GM23338 (cell line): Measurements from ENCODE around the gene SLC6A11. TPM values are rescaled to one million over a fixed set of nuclear protein-coding genes. Genes with fewer than 3 reads are reported as not detected.

Experiments
- ATAC-seq: fragments of 200-7000 bp; cut with Tn5 transposase; 3 replicates; pipeline ENCODE4 v1.9.1; 2020
- DNase-seq: peaks from one replicate; pipeline ENCODE4 v3.0.0-alpha.2; 2015; ENCODE audit warnings: low spot score
- H2AFZ ChIP-seq: fragments of 200-600 bp; sonication (generic); 2 replicates; pipeline ENCODE4 v1.8.0; 2016; ENCODE audit warnings: antibody characterized with exemption, mild to moderate bottlenecking, moderate library complexity
- H3F3A ChIP-seq: fragments of 200-600 bp; sonication (generic); replicated peaks from 2 replicates; pipeline ENCODE4 v1.8.0; 2017; ENCODE audit warnings: antibody characterized with exemption, mixed run types, low read depth
- H3K27ac ChIP-seq: fragments of 200-600 bp; sonication (generic); 2 replicates; pipeline ENCODE4 v1.6.1; 2016; ENCODE audit warnings: low read depth
- H3K27me3 ChIP-seq: fragments of 200-600 bp; sonication (generic); 2 replicates; pipeline ENCODE4 v1.8.0; 2016; ENCODE audit warnings: mild to moderate bottlenecking, mixed run types, moderate library complexity; ENCODE audit not compliant: insufficient read depth
- H3K36me3 ChIP-seq: fragments of 200-600 bp; sonication (generic); 2 replicates; pipeline ENCODE4 v1.8.0; 2016; ENCODE audit warnings: mild to moderate bottlenecking; ENCODE audit not compliant: insufficient read depth
- H3K4me1 ChIP-seq: fragments of 200-600 bp; sonication (generic); 2 replicates; pipeline ENCODE4 v1.8.0; 2016; ENCODE audit warnings: mild to moderate bottlenecking, moderate library complexity; ENCODE audit not compliant: insufficient read depth
- H3K4me2 ChIP-seq: fragments of 200-600 bp; sonication (generic); 2 replicates; pipeline ENCODE4 v1.7.1; 2017; ENCODE audit warnings: mixed run types
- H3K4me3 ChIP-seq: fragments of 200-600 bp; sonication (generic); 2 replicates; pipeline ENCODE4 v1.6.1; 2016; ENCODE audit warnings: mixed run types
- H3K79me2 ChIP-seq: fragments of 200-600 bp; sonication (generic); replicated peaks from 2 replicates; pipeline ENCODE4 v1.8.0; 2017; ENCODE audit warnings: mild to moderate bottlenecking; ENCODE audit not compliant: insufficient read depth
- H3K9me2 ChIP-seq: fragments of 200-600 bp; sonication (generic); 2 replicates; pipeline ENCODE4 v1.8.0; 2017; ENCODE audit not compliant: insufficient read depth
- H4K20me1 ChIP-seq: fragments of 200-600 bp; sonication (generic); replicated peaks from 2 replicates; pipeline ENCODE4 v1.8.0; 2017; ENCODE audit warnings: mild to moderate bottlenecking; ENCODE audit not compliant: insufficient read depth
- H3K27ac Mint-ChIP-seq: 2 replicates; pipeline ENCODE4 v1.8.0; 2020; ENCODE audit warnings: inconsistent platforms, mild to moderate bottlenecking, moderate library complexity, mixed read lengths
- H3K27me3 Mint-ChIP-seq: 3 replicates; pipeline ENCODE4 v1.8.0; 2022; ENCODE audit warnings: low read depth, mild to moderate bottlenecking, moderate library complexity, mixed read lengths, inconsistent platforms; ENCODE audit not compliant: insufficient read depth, poor library complexity
- H3K36me3 Mint-ChIP-seq: 3 replicates; pipeline ENCODE4 v1.8.0; 2021; ENCODE audit warnings: low read depth, mild to moderate bottlenecking, inconsistent platforms, moderate library complexity, mixed read lengths
- H3K4me1 Mint-ChIP-seq: 3 replicates; pipeline ENCODE4 v1.8.0; 2020; ENCODE audit warnings: mild to moderate bottlenecking, inconsistent platforms, mixed read lengths
- H3K4me3 Mint-ChIP-seq: 3 replicates; pipeline ENCODE4 v1.8.0; 2021; ENCODE audit warnings: moderate library complexity, mild to moderate bottlenecking, inconsistent platforms, mixed read lengths
- H3K9me3 Mint-ChIP-seq: 3 replicates; pipeline ENCODE4 v1.8.0; 2020; ENCODE audit warnings: moderate library complexity, mild to moderate bottlenecking, inconsistent platforms, mixed read lengths
- CREB1 ChIP-seq: fragments of 250-450 bp; sonication (Bioruptor Pico); IDR thresholded peaks from 2 replicates; pipeline ENCODE4 v1.5.0; 2020; ENCODE audit warnings: low read depth, mild to moderate bottlenecking, moderate library complexity
- EZH2 ChIP-seq: fragments of 200-600 bp; sonication (generic); IDR thresholded peaks from one replicate; pipeline ENCODE4 v1.8.0; 2017; ENCODE audit warnings: antibody characterized with exemption, mild to moderate bottlenecking, low read depth; ENCODE audit not compliant: unreplicated experiment
- EZH2phosphoT487 ChIP-seq: fragments of 200-600 bp; sonication (generic); IDR thresholded peaks from one replicate; pipeline ENCODE4 v1.8.1; 2018; ENCODE audit warnings: antibody characterized with exemption; ENCODE audit not compliant: unreplicated experiment
- JUNB ChIP-seq: IDR thresholded peaks from one replicate; pipeline ENCODE4 v1.6.1; 2016; ENCODE audit warnings: antibody characterized with exemption; ENCODE audit not compliant: unreplicated experiment
- polyA plus RNA-seq: library from polyadenylated mRNA; unstranded; fragments of >200 nt; fragmentation: Nextera tagmentation; extraction: Ambion mirVana; gene quantifications from 2 replicates; pipeline ENCODE4 v1.2.1, GENCODE V29; 2016
- total RNA-seq: library from RNA; depleted of rRNA; stranded (reverse); fragments of >200 nt; shearing (Covaris generic); gene quantifications from 2 replicates; pipeline ENCODE4 v1.2.3, GENCODE V29; 2014
- TF ChIP-seq, protein P1 (sequence below): fragments of 250-450 bp; sonication (Bioruptor Pico); IDR thresholded peaks from 2 replicates; pipeline ENCODE4 v1.5.0; 2020; ENCODE audit warnings: mild to moderate bottlenecking, moderate library complexity
- TF ChIP-seq, protein P2 (sequence below), 2 experiments: fragments of 200-600 bp in 1 of 2; sonication (generic) in 1 of 2; conservative IDR thresholded peaks; 2 replicates each; pipeline versions ENCODE4 v1.5.1 to v1.6.1; 2016 to 2017; ENCODE audit warnings: antibody characterized with exemption in 2 of 2, low read depth in 2 of 2, mild to moderate bottlenecking in 2 of 2, moderate library complexity in 1 of 2

SLC6A11 gene
- total and polyA plus RNA-seq, 2 experiments from 2014 or later, result 0.47 to 1.1 TPM

- no peaks in the 10 kb centered on the region for H3K4me1 ChIP-seq
- ATAC-seq, result no peak
- no peaks in the 10 kb centered on the region for H3K27me3 ChIP-seq
- H3K27ac Mint-ChIP-seq, result no peak overlapping the region
- no peak for DNase-seq
- peaks cover 2% of the 10 kb centered on the region for H3K27me3 Mint-ChIP-seq
- H3K9me3 Mint-ChIP-seq, result no peaks in the 10 kb centered on the region; the same call in 2 of the 3 replicates
- no peaks in the 10 kb centered on the region for H3K9me2 ChIP-seq
- no peaks in the 10 kb centered on the region for H3F3A ChIP-seq
- H3K4me2 ChIP-seq, result no peak overlapping the region
- H3K4me3 Mint-ChIP-seq, result no peak overlapping the region
- H3K79me2 ChIP-seq, result no peaks in the 10 kb centered on the region
- no peak overlapping the region for H3K27ac ChIP-seq
- H2AFZ ChIP-seq, result no peak overlapping the region
- no peak for TF ChIP-seq JUNB
- TF ChIP-seq CREB1 (CRISPR knock-in tag), result no peak
- TF ChIP-seq, protein P1, sequence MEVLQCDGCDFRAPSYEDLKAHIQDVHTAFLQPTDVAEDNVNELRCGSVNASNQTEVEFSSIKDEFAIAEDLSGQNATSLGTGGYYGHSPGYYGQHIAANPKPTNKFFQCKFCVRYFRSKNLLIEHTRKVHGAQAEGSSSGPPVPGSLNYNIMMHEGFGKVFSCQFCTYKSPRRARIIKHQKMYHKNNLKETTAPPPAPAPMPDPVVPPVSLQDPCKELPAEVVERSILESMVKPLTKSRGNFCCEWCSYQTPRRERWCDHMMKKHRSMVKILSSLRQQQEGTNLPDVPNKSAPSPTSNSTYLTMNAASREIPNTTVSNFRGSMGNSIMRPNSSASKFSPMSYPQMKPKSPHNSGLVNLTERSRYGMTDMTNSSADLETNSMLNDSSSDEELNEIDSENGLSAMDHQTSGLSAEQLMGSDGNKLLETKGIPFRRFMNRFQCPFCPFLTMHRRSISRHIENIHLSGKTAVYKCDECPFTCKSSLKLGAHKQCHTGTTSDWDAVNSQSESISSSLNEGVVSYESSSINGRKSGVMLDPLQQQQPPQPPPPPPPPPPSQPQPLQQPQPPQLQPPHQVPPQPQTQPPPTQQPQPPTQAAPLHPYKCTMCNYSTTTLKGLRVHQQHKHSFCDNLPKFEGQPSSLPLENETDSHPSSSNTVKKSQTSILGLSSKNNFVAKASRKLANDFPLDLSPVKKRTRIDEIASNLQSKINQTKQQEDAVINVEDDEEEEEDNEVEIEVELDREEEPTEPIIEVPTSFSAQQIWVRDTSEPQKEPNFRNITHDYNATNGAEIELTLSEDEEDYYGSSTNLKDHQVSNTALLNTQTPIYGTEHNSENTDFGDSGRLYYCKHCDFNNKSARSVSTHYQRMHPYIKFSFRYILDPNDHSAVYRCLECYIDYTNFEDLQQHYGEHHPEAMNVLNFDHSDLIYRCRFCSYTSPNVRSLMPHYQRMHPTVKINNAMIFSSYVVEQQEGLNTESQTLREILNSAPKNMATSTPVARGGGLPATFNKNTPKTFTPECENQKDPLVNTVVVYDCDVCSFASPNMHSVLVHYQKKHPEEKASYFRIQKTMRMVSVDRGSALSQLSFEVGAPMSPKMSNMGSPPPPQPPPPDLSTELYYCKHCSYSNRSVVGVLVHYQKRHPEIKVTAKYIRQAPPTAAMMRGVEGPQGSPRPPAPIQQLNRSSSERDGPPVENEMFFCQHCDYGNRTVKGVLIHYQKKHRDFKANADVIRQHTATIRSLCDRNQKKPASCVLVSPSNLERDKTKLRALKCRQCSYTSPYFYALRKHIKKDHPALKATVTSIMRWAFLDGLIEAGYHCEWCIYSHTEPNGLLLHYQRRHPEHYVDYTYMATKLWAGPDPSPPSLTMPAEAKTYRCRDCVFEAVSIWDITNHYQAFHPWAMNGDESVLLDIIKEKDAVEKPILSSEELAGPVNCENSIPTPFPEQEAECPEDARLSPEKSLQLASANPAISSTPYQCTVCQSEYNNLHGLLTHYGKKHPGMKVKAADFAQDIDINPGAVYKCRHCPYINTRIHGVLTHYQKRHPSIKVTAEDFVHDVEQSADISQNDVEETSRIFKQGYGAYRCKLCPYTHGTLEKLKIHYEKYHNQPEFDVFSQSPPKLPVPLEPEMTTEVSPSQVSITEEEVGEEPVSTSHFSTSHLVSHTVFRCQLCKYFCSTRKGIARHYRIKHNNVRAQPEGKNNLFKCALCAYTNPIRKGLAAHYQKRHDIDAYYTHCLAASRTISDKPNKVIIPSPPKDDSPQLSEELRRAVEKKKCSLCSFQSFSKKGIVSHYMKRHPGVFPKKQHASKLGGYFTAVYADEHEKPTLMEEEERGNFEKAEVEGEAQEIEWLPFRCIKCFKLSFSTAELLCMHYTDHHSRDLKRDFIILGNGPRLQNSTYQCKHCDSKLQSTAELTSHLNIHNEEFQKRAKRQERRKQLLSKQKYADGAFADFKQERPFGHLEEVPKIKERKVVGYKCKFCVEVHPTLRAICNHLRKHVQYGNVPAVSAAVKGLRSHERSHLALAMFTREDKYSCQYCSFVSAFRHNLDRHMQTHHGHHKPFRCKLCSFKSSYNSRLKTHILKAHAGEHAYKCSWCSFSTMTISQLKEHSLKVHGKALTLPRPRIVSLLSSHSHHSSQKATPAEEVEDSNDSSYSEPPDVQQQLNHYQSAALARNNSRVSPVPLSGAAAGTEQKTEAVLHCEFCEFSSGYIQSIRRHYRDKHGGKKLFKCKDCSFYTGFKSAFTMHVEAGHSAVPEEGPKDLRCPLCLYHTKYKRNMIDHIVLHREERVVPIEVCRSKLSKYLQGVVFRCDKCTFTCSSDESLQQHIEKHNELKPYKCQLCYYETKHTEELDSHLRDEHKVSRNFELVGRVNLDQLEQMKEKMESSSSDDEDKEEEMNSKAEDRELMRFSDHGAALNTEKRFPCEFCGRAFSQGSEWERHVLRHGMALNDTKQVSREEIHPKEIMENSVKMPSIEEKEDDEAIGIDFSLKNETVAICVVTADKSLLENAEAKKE (CRISPR knock-in tag), result no peak
- TF ChIP-seq, protein P2, sequence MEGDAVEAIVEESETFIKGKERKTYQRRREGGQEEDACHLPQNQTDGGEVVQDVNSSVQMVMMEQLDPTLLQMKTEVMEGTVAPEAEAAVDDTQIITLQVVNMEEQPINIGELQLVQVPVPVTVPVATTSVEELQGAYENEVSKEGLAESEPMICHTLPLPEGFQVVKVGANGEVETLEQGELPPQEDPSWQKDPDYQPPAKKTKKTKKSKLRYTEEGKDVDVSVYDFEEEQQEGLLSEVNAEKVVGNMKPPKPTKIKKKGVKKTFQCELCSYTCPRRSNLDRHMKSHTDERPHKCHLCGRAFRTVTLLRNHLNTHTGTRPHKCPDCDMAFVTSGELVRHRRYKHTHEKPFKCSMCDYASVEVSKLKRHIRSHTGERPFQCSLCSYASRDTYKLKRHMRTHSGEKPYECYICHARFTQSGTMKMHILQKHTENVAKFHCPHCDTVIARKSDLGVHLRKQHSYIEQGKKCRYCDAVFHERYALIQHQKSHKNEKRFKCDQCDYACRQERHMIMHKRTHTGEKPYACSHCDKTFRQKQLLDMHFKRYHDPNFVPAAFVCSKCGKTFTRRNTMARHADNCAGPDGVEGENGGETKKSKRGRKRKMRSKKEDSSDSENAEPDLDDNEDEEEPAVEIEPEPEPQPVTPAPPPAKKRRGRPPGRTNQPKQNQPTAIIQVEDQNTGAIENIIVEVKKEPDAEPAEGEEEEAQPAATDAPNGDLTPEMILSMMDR (conservative IDR thresholded peaks at IDR 0.05; ENCODE audit: low read depth in 2 of 2), result no peak
- no peak for TF ChIP-seq EZH2phosphoT487
- no peak for TF ChIP-seq EZH2
- no peaks in the 10 kb centered on the region for H3K36me3 ChIP-seq
- no peaks in the 10 kb centered on the region for H4K20me1 ChIP-seq
- H3K4me1 Mint-ChIP-seq, result peaks cover 2% of the 10 kb centered on the region; the same call in 1 of the 3 replicates
- H3K4me3 ChIP-seq, result no peak overlapping the region
- no peaks in the 10 kb centered on the region for H3K36me3 Mint-ChIP-seq
Measured at GRCh38 chr3:10930666-10931040, 114.6 kb downstream of the SLC6A11 start.
